ENCODE results near the gene PTGFRN.

PTGFRN gene

DNA sequence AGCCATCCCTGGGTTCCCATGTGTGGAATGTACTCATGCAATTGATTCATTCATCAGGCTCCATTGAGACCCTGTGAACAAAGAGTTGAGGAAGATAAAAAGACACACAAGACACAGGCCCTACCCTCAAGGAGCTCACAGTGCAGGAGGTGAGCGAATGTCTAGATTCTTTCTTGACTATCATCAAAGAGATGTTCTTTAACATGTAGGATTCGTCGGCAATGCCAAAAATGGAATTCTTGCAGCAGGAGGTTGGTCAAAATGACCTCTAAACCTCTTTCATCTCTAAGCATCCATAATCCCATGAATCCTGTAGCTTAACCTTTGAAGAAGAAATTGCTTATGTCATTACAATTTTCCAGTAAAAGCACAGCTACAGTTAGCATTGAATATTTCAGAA is 122.5 kb downstream of the PTGFRN start:
- no peak for DNase-seq (ENCODE audit: low read depth in 1 of 2, low spot score in 1 of 2)
- H3K4me3 ChIP-seq (replicated peaks; ENCODE audit: insufficient read depth, low read length), result no peak overlapping the region
- no peak overlapping the region for H3K27ac ChIP-seq (replicated peaks)
- TF ChIP-seq, protein P1, sequence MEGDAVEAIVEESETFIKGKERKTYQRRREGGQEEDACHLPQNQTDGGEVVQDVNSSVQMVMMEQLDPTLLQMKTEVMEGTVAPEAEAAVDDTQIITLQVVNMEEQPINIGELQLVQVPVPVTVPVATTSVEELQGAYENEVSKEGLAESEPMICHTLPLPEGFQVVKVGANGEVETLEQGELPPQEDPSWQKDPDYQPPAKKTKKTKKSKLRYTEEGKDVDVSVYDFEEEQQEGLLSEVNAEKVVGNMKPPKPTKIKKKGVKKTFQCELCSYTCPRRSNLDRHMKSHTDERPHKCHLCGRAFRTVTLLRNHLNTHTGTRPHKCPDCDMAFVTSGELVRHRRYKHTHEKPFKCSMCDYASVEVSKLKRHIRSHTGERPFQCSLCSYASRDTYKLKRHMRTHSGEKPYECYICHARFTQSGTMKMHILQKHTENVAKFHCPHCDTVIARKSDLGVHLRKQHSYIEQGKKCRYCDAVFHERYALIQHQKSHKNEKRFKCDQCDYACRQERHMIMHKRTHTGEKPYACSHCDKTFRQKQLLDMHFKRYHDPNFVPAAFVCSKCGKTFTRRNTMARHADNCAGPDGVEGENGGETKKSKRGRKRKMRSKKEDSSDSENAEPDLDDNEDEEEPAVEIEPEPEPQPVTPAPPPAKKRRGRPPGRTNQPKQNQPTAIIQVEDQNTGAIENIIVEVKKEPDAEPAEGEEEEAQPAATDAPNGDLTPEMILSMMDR (IDR thresholded peaks at IDR 0.05; ENCODE audit: insufficient read depth, low read length), result no peak
- TF ChIP-seq, protein P2, sequence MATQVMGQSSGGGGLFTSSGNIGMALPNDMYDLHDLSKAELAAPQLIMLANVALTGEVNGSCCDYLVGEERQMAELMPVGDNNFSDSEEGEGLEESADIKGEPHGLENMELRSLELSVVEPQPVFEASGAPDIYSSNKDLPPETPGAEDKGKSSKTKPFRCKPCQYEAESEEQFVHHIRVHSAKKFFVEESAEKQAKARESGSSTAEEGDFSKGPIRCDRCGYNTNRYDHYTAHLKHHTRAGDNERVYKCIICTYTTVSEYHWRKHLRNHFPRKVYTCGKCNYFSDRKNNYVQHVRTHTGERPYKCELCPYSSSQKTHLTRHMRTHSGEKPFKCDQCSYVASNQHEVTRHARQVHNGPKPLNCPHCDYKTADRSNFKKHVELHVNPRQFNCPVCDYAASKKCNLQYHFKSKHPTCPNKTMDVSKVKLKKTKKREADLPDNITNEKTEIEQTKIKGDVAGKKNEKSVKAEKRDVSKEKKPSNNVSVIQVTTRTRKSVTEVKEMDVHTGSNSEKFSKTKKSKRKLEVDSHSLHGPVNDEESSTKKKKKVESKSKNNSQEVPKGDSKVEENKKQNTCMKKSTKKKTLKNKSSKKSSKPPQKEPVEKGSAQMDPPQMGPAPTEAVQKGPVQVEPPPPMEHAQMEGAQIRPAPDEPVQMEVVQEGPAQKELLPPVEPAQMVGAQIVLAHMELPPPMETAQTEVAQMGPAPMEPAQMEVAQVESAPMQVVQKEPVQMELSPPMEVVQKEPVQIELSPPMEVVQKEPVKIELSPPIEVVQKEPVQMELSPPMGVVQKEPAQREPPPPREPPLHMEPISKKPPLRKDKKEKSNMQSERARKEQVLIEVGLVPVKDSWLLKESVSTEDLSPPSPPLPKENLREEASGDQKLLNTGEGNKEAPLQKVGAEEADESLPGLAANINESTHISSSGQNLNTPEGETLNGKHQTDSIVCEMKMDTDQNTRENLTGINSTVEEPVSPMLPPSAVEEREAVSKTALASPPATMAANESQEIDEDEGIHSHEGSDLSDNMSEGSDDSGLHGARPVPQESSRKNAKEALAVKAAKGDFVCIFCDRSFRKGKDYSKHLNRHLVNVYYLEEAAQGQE (IDR thresholded peaks at IDR 0.05; ENCODE audit: insufficient replicate concordance, low read depth), result no peak
- TF ChIP-seq SPI1 (IDR thresholded peaks at IDR 0.05; ENCODE audit: borderline replicate concordance, low read depth) (no peak), GABPA (IDR thresholded peaks at IDR 0.05; ENCODE audit: low read depth) (no peak), POLR2AphosphoS5 (IDR thresholded peaks at IDR 0.05; ENCODE audit: low read depth) (no peak)
- H3K27me3 ChIP-seq (ENCODE audit: insufficient read depth, poor library complexity, severe bottlenecking), result no peaks in the 10 kb centered on the region

DNA sequence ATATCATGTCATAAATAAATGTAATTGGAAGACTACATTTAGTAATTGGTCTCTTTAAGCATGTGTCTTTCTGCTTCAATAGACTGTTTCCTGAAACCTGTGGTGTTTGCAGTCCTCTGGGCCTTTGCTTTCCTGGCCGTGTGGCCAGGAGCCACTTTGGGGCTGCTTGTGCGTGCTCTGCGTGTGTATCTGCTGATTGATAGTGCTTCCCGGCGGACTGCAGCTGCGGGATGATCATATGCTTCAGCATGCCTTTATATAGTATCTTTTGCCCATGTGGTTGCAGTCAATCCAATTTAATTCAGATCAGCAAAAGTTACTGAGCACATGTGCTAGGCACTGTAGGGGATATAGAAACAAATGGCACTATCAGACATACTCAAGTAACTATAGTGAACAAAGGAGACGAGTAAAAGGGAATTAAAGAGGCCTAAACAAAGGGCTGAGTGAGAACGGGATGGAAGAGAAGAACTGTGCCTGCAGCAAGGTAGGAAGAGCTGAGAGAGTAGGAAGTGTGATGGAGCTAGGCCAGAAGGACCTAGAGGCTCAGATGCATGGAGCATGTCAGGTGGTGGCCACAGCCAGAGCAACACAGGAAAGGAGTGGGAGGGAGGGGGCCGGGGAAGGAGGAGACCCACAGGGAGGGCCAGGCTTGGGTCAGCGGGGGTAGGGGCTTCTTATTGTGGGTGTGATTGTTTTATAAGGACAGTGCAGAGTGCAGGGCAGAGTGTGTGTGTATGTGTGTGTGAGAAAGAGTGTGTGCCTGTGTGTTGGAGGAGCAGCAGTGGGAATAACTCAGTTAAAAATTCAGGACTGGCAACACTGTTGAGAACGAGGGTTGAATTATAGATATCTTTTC is 123.2 kb downstream of the PTGFRN start:
- Histone ChIP-seq H3K27me3 (ENCODE audit: insufficient read depth, poor library complexity, severe bottlenecking) (no peaks in the 10 kb centered on the region), H3K27ac (replicated peaks) (no peak overlapping the region), H3K4me3 (replicated peaks; ENCODE audit: insufficient read depth, low read length) (no peak overlapping the region)
- TF ChIP-seq SPI1 (IDR thresholded peaks at IDR 0.05; ENCODE audit: borderline replicate concordance, low read depth), result no peak
- no peak for TF ChIP-seq GABPA (IDR thresholded peaks at IDR 0.05; ENCODE audit: low read depth)
- TF ChIP-seq POLR2AphosphoS5 (IDR thresholded peaks at IDR 0.05; ENCODE audit: low read depth), result no peak
- TF ChIP-seq, protein P1 (IDR thresholded peaks at IDR 0.05; ENCODE audit: insufficient read depth, low read length), result no peak
- TF ChIP-seq, protein P2 (IDR thresholded peaks at IDR 0.05; ENCODE audit: insufficient replicate concordance, low read depth), result no peak
- no peak for DNase-seq (ENCODE audit: low read depth in 1 of 2, low spot score in 1 of 2)

DNA sequence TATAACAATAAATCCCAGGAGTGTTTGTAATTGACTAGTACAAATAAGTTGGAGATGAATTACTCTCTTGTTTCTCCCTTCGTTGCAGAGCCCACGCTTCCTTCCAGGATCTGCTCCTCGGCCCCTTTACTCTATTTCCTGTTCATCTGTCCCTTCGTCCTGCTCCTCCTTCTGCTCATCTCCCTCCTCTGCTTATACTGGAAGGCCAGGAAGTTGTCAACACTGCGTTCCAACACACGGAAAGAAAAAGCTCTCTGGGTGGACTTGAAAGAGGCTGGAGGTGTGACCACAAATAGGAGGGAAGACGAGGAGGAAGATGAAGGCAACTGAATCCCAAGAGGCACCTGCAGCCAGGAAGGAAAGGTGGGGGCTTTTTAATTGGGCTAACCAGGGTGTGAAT is 124.1 kb downstream of the PTGFRN start:
- Histone ChIP-seq H3K27me3 (ENCODE audit: insufficient read depth, poor library complexity, severe bottlenecking) (no peaks in the 10 kb centered on the region), H3K4me3 (replicated peaks; ENCODE audit: insufficient read depth, low read length) (no peak overlapping the region), H3K27ac (replicated peaks) (no peak overlapping the region)
- no peak for DNase-seq (ENCODE audit: low read depth in 1 of 2, low spot score in 1 of 2)
- no peak for TF ChIP-seq SPI1 (IDR thresholded peaks at IDR 0.05; ENCODE audit: borderline replicate concordance, low read depth)
- no peak for TF ChIP-seq GABPA (IDR thresholded peaks at IDR 0.05; ENCODE audit: low read depth)
- TF ChIP-seq, protein P2 (IDR thresholded peaks at IDR 0.05; ENCODE audit: insufficient replicate concordance, low read depth), result no peak
- TF ChIP-seq POLR2AphosphoS5 (IDR thresholded peaks at IDR 0.05; ENCODE audit: low read depth), result no peak
- TF ChIP-seq, protein P1 (IDR thresholded peaks at IDR 0.05; ENCODE audit: insufficient read depth, low read length), result no peak
